ENCODE measurements around the gene HBM. TPM values are rescaled to one million over a fixed set of nuclear protein-coding genes. Genes with fewer than 3 reads are reported as not detected.

The HBM gene
- total RNA-seq, 1 experiment from 2014 or later, result not detected

- Histone ChIP-seq H2BK15ac (ENCODE audit: low read depth, low read length) (no peak overlapping the region), H4K5ac (ENCODE audit: insufficient read length, low read depth, low read length) (no peak overlapping the region), H4K20me1 (ENCODE audit: control insufficient read depth, insufficient read depth, insufficient read length) (no peaks in the 10 kb centered on the region), H2BK12ac (ENCODE audit: insufficient read length, low read depth, low read length) (no peak overlapping the region), H3K79me2 (ENCODE audit: insufficient read depth, low read length) (no peaks in the 10 kb centered on the region), H3K9ac (ENCODE audit: extremely low read depth, insufficient read length, low read length) (no peak overlapping the region), H3K4ac (ENCODE audit: low read depth, low read length) (no peak overlapping the region), H3K9me3 (ENCODE audit: control insufficient read depth, low read depth, low read length) (no peaks in the 10 kb centered on the region), H3T11ph (ENCODE audit: low read length) (no peak overlapping the region), H3K14ac (ENCODE audit: insufficient read depth, low read length) (no peak overlapping the region), H3K4me2 (ENCODE audit: insufficient read depth, insufficient read length, low read length) (no peak overlapping the region), H4K8ac (replicated peaks; ENCODE audit: insufficient read length, low read depth, low read length) (no peak overlapping the region), H2BK20ac (ENCODE audit: low read depth, low read length, poor library complexity, severe bottlenecking) (no peak overlapping the region), H2AFZ (ENCODE audit: low read length) (no peak overlapping the region), H3K23ac (ENCODE audit: insufficient read length, low read depth, low read length) (no peak overlapping the region), H3K56ac (ENCODE audit: insufficient read length, low read depth, low read length) (no peak overlapping the region), H4K91ac (ENCODE audit: insufficient read length, low read depth, low read length) (no peak overlapping the region), H3K18ac (ENCODE audit: insufficient read length, low read depth, low read length) (no peak overlapping the region), H2AK5ac (ENCODE audit: insufficient read length, low read length) (no peak overlapping the region), H2BK120ac (ENCODE audit: low read depth, low read length, poor library complexity, severe bottlenecking) (no peak overlapping the region), H2BK5ac (ENCODE audit: insufficient read length, low read length) (no peak overlapping the region), H3K79me1 (ENCODE audit: insufficient read depth, low read depth, low read length, poor library complexity, severe bottlenecking) (no peaks in the 10 kb centered on the region), H3K27me3 (ENCODE audit: insufficient read depth, low read length) (no peaks in the 10 kb centered on the region), H3K23me2 (ENCODE audit: insufficient read length, low read depth, low read length, poor library complexity, severe bottlenecking) (no peaks in the 10 kb centered on the region), H3K4me1 (ENCODE audit: insufficient read depth, low read length) (no peaks in the 10 kb centered on the region), H3K27ac (ENCODE audit: insufficient read length, low read depth, low read length) (no peak overlapping the region)
- peaks cover 54 to 92% (median 81%) of the 10 kb centered on the region in 3 experiments for H3K36me3 Mint-ChIP-seq (ENCODE audit: insufficient read depth in 1 of 3, low read depth in 3 of 3)
- no CpG with 5 or more reads among the region's 4 CpGs for WGBS (ENCODE audit: extremely low coverage, insufficient read length, low lambda C conversion rate)
- H3K27me3 Mint-ChIP-seq (ENCODE audit: low read depth), result 0 out of 2 replicates have a peak, but pooled peaks cover 1% of the 10 kb centered on the region
- no peaks in the 10 kb centered on the region for H3K4me1 Mint-ChIP-seq
- DNase-seq, result no peak
- no peak for TF ChIP-seq CTCF (conservative IDR thresholded peaks at IDR 0.05)
- H3K9me3 Mint-ChIP-seq, result no peaks in the 10 kb centered on the region
- no peak overlapping the region for H3K4me3 Mint-ChIP-seq
- peak overlapping the region in 2 of 3 experiments; percentile 42 to 77; a peak in 5 of 7 replicates for H3K27ac Mint-ChIP-seq
Observed at GRCh38 chr16:191831-192230, 26.1 kb downstream of the HBM start.
